ENCODE results near the gene WSCD2.
"Not testable (repeated sequence)": the region's sequence is repeated elsewhere in the genome, so short reads cannot be mapped to it uniquely, and the experiment has no call there.

Gene WSCD2

DNA sequence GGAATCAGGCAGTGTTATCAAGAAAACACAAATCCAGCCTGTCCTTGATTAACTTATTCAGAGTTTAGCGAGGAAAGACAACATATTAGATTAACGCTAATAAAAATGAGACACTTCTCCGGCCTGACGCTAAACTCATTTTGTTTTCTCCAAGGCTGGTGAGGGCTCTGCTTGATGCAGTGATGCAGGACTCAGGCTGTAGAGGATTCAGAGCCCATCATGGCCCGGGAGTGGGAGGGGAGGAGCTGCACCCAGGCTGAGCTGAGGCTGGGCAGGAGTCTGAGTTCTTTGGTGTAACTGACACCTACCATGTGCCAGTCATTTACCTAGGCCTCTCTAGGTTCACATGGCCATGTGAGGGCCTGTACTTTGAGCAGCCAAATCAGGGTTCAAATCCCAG is 70.0 kb downstream of the WSCD2 start:
- no peak for DNase-seq

DNA sequence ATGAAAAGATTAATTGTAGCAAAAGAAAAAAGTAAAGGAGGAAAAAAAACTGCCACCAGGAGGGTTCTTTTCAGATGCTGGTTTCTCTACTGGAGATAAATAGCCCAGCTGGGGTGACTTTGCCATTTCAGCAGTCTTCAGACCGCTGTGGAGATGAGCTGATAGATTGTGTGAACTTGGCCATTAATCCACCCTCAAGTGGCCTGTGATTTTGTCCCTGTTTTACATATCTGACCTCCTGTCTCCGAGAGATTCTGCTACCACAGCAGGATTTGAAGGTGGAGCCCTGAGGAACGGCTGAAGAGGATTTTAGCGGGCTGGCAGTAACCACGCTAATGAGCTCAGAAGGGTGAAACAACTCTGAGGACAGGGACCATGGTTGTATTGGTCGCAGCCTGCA is 72.7 kb downstream of the WSCD2 start:
- DNase-seq, result no peak

DNA sequence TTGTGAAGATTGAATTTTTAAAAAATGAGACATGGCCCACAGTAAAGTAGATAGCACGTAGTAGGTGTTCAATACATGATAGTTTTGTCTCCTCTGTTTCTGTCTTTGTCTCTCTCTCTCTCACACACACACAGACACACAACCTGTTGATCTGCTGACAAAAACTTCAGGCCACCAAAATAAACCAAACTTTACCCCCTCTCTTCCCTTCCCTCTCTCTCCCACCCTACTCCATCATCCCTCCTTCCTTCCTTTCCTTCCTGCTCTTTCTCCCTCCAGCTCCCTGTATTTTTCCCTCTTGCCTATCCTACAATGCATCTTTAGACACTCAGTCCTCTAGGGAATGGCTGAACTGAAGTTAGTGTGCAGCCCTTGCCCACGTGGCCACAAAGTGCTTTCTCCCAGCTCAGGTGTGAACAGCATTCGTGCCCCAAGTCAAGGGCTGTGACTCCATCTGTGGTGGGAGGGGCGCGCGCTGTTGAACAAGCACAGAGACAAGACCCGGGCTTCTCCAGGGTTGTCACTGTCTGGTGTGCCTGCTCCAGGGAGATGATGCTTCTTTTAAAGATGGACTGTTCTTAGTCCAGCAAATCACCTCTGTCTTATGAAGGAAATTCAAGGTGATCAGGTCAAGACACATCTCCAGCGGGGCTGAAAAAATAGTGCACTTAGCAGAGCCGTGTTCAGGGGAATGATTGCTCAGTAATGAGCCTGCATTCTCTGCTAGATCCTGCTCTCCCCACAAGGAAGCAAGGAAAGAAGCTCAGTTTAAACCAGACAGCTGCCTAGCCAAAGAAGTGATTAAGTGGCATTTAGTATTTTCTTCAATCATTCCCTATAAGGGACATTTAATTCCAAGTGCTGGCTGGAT is 75.3 kb downstream of the WSCD2 start:
- DNase-seq, result no peak

DNA sequence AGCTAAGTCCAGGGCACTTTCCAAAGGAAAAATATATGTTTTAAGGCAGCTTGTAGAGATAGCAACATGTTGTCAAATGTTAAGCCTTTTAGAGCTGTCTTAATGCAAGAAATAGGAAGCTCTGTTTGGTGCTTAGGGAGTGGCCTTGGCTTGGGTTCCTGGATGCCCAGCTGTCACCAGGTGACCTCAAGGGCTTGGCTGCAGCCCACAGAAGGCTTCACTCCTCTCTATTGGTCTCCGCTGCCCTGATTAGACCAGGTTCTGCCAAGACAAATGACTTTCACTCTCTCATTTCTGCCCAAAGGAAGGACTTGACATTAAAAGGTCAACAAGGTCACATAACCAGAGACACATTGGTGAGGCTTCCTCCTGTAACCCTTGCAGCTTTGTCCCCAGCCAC is 76.8 kb downstream of the WSCD2 start:
- DNase-seq, result no peak

DNA sequence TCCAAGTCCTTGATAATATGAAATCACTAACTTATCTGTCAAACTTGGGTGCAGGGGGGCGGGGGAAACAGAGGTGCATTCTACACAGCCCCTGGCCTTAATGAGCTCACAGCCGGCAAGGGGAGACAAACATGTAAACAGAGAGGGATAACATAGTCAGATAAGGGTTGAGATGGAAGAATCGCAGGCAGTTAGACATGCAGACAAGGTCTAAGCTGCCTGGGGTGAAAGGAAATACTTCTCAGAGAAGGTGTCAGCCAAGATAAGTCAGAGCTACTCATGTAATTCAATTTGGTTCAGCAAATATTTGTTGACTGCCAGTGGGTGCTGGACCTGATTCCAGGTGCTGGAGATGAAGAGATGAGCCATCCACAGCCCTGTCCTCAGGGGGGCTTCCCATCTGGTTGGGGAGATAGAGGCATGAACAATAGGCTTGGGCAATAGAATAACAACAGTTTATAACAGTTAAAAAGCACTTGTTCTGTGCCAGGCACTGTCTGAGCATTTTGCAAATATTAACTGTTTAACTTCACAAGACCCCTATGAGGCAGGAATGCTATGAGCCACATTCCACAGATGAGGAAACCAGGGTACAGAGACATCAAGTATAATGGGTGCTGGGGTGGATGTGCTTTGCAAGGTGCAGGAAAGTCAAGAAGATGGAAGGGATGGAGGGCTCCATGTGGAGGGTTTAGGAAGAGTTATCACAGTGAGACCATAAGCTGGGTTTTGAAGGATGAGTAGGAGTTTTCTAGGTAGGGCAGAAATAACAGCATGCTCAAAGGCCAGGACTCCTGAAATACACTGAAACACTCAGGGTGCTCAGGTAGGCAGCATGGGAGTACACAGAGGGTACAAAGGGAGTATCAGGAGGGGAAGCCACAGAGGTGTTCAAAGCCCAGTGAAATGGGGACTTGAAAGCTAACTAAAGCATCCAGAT is 79.0 kb downstream of the WSCD2 start:
- DNase-seq, result no peak

DNA sequence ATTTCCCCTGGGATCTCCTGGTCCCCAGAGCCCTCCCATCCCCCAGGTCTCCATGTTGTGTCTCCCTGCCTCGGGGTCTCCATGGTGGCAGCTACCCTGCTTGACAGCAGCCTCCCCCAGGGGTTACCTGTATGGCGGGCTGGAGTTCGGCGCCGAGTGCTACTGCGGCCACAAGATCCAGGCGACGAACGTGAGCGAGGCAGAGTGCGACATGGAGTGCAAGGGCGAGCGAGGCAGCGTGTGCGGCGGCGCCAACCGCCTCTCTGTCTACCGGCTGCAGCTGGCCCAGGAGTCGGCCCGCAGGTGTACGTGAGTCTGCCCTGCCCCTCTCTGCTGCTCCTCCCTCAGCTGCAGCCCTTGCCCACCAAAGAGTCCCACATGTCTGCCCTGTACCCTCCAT is 80.9 kb downstream of the WSCD2 start:
- DNase-seq, result no peak

DNA sequence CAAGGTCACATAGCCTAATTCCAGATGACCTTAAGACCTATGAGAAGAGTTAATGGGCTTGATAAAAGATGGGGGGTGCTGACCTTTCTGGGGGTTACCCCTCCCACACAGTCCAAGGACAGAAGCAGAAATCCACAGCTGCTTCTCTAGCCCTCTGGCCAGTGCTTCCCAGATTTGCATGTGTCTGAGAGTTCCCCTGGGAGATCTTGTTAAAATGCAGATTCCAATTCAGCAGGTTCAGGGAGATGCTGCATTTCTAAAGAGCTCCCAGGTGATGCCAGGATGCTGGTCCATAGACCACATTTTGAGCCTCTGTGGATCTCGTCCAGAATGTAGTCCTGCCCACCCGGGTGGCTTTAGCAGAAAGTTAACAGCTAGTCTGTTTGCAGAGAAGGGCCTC is 82.1 kb downstream of the WSCD2 start:
- DNase-seq, result no peak

DNA sequence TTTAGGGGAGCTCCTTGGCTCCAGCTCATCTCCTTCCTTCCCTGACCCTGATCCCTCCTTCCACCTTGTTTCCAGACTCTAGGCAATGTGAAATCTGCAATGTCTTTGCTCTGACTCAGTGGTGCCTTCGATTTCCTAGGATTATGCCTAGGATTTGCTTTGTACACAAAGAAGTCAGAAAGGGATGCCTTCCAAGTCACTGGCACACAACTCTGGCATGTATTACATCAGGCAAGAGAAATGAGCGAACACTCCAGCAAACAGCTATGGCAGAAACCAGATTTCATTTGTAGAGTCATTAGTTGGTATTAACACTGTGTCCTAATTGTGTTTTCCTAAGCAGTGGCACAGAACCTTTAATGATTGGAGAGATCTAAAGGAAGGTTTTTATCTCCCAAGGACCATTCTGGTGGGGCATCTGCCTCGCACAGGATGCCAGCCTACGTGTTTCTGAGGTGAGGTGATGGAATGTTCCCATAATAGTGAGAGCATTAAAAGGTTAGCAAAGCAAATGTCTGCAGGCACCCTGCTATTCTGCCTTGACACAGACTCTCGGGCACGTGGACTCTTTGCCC is 84.9 kb downstream of the WSCD2 start:
- DNase-seq, result no peak

DNA sequence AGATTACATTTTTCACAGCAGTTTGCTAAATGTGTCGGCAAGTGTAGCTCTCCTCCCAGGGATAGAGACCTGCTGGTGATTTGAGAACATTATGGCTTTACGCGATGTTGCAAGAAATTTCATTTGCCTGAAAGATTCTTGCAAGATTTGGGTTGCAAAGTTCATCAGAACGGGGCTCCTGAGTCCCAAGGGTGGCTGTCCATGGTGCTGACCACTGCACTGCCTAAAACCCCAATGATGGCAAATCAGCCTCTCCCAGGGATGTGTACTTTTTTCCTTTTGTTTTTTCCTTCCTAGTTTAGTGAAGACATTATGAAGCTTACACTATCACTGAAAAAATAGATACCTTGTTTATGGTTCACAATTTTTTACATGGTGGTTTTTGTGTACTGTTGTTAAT is 85.4 kb downstream of the WSCD2 start:
- peak; percentile 66 for DNase-seq

DNA sequence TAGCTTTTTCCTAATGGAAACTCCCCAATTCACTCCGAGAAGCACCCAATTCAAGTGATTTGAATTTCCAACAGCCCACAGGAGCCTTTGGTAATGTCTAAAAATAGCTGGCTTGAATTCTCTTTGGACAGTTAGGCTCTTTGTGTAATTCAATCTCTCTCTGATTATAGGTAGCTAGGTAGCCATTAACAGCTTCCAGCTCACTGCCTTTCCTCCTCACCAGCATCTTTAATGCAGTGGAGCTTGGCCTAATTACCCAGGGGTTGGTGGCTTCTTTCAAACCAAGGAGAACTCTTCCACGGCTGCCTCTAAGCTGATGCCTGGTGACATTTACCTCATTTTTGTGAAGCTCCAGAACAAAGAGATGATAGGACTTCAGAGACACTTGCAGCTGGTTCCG is 86.4 kb downstream of the WSCD2 start:
- DNase-seq, result no peak

DNA sequence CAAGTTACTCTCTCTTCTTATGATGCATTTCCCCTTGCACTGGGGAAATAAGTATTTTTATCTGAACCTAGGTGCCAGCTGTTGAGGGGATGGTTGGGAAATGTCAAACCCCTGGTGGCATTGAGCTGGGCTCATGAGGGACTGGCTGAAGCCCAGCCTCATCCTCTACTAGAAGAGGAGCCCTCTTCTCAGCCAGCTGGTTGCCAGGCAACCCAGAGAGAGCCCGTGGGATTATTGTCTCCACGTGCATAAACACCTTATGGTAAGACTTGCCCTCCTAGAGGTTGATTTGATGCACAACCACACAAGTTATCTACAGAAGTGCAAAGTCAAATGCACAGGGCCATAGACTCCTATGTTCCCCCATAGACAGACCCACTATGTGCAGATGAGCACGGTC is 89.8 kb downstream of the WSCD2 start:
- no peak for DNase-seq

DNA sequence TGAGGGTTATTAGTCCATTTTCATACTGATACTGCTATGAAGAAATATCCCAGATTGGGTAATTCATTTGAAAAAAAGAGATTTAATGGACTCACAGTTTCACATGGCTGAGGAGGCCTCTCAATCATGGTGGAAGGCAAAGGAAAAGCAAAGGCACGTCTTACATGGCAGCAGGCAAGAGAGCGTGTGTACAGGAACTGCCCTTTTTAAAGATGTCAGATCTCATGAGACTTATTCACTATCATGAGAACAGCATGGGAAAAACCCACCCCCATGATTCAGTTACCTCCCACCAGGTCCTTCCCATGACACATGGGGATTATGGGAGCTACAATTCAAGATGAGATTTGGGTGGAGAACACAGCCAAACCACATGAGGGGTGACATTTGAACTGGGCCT is 96.0 kb downstream of the WSCD2 start:
- DNase-seq, result not testable (repeated sequence)

DNA sequence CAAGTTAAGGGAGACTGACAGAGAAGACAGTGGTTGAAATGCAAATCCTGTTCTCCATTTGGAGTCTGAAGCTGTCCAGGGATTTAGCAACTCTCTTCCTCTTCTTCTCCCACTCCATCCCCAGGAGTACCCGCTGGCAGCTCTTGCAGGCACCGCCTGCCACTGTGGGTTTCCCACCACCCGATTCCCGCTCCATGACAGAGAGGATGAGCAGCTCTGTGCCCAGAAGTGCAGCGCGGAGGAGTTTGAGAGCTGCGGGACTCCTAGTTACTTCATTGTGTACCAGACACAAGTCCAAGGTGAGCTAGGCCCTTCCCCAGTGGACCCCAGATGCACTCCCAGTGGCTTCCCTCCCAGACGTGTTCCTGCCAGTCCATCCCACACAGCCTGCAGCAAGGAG is 97.8 kb downstream of the WSCD2 start:
- DNase-seq, result no peak

DNA sequence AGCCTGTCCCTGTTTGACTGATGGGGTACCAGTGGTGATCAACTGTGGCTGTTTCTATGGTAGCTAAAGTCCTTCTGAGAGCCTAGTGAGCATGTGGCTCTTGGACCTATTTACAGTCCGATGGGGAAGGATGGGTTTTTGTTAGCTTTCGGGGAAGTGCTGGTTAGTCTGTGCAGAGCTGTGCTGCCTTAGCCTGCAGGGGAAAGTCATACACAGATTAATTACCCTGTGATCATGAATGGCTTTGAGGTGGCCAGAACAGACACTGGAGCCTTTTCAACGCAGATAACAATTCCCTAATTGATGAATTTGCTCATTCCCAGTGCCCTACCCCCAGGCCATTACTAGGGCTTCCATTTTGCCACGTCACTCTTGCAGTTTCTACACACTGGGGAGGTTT is 99.7 kb downstream of the WSCD2 start:
- DNase-seq, result no peak

DNA sequence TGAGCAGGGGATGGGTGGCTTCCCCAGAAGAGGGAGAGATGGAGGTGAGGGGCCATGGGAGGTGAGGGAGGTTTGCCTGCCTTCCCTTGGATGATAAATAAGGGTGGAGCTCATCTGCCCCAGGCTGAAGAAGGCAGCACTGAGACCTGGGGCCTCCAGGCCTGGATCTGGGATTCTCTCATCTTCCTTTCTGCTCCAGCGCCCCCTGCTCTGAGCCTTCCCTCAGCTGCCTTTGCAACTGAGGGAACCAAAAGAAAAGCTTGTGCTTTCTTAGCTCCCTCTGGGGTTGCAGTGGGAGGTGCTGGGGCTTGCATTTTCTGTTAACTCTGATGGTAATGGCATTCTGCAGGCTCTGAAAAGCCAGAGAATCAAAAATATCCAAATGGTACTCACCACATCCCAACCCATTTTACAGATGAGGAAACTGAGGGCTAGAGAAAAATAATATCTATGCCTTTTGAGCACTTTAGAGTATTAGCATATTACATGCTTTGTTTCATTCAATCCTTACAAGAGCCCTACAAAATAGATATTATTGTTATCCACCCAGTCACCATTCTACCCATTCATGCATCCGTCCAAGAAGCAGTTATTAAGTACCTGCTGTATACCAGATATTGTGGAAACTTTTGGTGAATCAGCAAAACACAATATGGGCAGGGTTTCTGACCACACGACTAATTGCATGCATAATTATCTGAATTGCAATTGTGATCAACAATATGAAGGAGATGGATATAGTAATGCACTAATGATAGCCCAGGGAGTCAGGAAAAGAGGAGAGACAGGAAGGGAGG is 102.2 kb downstream of the WSCD2 start:
- DNase-seq, result no peak

DNA sequence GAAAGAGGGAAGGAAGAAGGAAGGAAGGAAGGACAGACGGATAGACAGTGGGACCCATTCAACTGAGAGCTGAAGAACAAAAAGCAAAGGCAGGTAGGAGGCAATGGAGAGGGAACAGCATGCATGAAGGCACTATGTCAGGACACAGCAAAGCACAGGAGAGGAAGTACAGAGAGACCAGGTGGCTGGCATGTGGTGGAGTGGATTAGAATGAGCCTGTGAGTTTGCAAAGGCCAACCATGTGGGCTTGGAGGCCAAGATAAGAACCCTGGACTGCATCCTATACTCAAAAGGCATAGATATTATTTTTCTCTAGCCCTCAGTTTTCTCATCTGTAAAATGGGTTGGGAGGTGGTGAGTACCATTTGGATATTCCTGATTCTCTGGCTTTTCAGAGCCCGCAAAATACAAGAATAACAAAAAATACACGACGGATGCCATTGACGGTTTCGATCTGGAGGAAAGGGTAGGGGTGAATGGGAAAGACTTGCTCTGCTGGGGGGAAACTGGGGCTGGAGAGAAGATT is 102.9 kb downstream of the WSCD2 start:
- peak; percentile 10 for DNase-seq

DNA sequence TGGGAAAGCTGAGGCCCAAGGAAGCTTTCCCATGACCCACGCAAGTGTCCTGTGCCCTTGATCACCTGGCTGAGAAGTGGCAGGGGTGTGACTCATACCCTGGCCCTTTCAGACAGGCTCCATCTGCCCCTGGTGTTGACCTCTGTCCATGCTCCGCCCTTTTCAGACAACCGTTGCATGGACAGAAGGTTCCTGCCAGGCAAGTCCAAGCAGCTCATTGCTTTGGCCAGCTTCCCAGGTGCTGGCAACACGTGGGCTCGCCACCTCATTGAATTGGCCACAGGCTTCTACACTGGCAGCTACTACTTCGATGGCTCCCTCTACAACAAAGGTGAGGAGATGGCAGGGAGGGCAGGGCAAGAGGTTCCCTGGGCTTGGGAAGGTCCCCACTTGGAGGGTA is 103.5 kb downstream of the WSCD2 start:
- no peak for DNase-seq

DNA sequence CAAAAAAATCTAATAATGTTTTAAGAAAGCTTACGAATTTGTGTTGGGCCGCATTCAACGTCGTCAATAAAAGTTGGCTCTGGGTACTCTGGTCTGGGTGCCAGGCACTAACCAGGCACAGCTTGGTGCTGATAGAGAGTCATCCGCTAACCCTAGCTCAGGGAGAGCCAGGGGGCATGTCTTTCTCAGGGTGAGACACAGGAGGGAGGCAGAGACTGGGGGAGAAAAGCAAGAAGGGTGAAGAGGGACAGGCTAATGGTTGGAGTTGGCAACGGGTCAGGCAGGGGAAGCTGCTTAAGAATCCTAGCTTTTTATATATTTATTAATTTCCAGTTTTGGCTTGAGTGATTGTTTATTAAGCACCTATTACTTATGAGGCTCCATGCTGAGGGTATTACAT is 105.1 kb downstream of the WSCD2 start:
- peak; percentile 35 for DNase-seq

DNA sequence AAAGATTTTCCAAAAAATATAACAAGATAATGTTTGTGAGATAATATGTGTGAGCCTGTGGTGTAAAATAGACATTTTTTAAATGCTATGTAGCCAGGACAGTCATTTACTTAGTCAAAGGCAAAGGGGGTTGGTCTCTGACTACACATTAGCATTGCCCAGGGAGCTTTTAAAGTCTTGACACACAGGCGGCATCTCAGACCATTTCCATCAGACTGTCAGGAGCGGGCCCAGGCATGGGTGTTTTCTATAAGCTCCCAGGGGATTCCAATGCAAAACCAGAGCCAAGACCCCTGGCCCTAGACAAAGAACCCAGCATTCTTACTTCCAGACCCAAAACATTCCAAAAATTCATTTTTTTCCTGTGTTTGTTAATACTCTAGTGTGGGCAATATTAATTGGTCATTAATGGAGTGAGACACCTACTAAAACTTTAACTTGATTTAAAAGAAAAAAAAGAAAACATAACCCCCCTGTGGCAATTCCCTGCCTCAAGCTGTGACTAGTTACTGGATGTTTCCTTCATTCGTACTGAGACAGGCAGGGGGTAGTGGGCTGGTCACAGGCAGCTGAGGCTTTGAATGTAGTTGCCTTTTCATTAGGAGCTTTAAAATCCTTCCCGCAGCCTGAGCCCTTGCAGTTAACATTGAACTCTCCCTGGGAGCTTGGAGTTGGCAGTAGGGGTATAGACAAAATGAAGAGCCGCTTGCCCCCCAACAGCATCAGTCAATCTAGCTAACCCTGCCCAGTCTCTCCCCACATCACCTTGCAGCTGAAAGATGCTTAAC is 106.3 kb downstream of the WSCD2 start:
- no peak for DNase-seq

DNA sequence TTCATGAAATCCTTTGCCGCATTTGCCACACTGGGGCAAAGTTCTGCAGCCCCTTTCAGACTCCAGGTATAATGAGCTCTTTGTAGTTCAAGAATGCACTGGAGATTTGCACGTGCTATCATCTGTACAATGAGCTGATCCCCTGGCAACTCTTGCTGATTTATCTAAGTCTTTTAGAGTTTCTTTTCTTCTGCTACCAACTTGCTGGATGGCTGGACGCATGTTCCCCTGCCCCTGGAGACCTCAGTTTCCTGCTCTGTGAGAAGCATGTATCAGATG is 106.8 kb downstream of the WSCD2 start:
- no peak for DNase-seq

DNA sequence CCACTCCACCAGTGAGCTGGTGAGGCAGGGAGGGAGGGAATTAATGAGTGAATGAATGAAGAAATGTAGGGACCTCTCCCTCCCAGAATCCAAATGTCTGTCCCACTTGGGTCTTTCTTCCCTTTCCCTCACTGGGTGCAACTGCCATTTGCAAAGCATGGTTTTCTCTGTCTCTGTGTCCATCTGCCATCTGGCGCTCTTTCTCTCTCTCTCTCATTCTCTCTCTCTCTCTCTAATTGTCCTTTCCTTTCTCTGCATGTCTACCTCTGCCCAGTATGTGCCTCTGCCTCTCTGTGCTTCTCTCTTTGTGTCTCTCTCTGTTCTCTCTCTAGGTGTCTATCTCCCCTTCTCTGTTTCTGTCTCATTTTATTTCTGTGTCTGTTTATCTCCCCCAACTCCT is 107.3 kb downstream of the WSCD2 start:
- no peak for DNase-seq

DNA sequence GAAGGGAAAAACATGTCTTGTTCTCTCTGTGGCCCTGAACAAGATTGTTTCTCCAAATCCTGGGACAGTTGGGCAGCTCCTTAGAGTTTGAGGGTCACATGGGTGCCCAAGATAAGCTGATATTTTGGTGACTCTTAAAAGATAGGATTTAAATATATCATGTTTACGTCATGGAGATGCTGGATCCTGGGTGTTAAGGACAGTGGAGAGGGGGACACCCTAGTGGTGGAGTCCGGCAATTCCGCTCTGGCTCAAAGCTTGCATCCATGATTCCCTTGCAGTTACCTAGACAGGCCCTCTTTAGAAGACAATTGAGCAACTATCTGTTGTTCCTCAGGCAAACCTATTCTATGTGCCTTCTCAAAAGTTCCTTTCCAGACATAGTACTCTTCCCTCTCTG is 108.2 kb downstream of the WSCD2 start:
- DNase-seq, result peak; percentile 28
